Thyroid gland (tissue), 4 donors: ENCODE data around the gene SMIM3. TPM values are rescaled to one million over a fixed set of nuclear protein-coding genes. Genes with fewer than 3 reads are reported as not detected.

ENCODE experiments used
- total RNA-seq, 4 donors: library from RNA; depleted of rRNA; stranded (reverse); fragments of >200 nt; gene quantifications; one replicate each; pipeline ENCODE4 v1.2.3, GENCODE V29; 2016

SMIM3 gene
- total RNA-seq, 4 donors from 2014 or later: 17.8 to 47.3 (median 24.1) TPM

Other genes starting within 250 kb of the SMIM3 start
- 10 to 100 TPM in 3 of 4 donors, 1 to 10 TPM in 1; 8.8 to 19.3 (median 14.1) TPM for gene SYNPO, start 138.1 kb upstream of the SMIM3 start, total RNA-seq
- gene MYOZ3, start 117.5 kb upstream of the SMIM3 start, total RNA-seq: under 1 TPM in 3 of 4 donors, not detected in 1; 0.11 to 0.29 (median 0.13) TPM
- 10 to 100 TPM; 39.1 to 47.2 (median 42.9) TPM for gene RBM22, start 77.7 kb upstream of the SMIM3 start, total RNA-seq
- gene DCTN4, start 19.7 kb upstream of the SMIM3 start, total RNA-seq: 10 to 100 TPM; 65.4 to 78.5 (median 72.8) TPM
- gene IRGM, start 67.8 kb downstream of the SMIM3 start, total RNA-seq: under 1 TPM in 1 of 4 donors, not detected in 3; 0.67 TPM
- gene ZNF300, start 126.2 kb downstream of the SMIM3 start, total RNA-seq: 1 to 10 TPM; 7.3 to 8.6 (median 7.8) TPM
- gene GPX3, start 241.8 kb downstream of the SMIM3 start, total RNA-seq: over 10,000 TPM in 1 of 4 donors, 1,000 to 10,000 TPM in 3; 2,730 to 12,549 (median 7,201) TPM